ENCODE data around the gene MACF1. TPM values are rescaled to one million over a fixed set of nuclear protein-coding genes. Genes with fewer than 3 reads are reported as not detected.

Gene MACF1
- total RNA-seq, 1 experiment from 2014 or later, result 190 TPM

- H2BK120ac ChIP-seq (ENCODE audit: low read depth, low read length, poor library complexity, severe bottlenecking), result no peak overlapping the region
- no peak overlapping the region for H3T11ph ChIP-seq (ENCODE audit: low read length)
- H3K23me2 ChIP-seq (ENCODE audit: insufficient read length, low read depth, low read length, poor library complexity, severe bottlenecking), result no peaks in the 10 kb centered on the region
- no peaks in the 10 kb centered on the region for H3K27me3 ChIP-seq (ENCODE audit: insufficient read depth, low read length)
- H3K4me2 ChIP-seq (ENCODE audit: insufficient read depth, insufficient read length, low read length), result no peak overlapping the region
- no peak overlapping the region for H3K14ac ChIP-seq (ENCODE audit: insufficient read depth, low read length)
- H3K4me1 ChIP-seq (ENCODE audit: insufficient read depth, low read length), result 0 out of 2 replicates have a peak, but pooled peaks cover 4% of the 10 kb centered on the region
- no peak overlapping the region for H4K91ac ChIP-seq (ENCODE audit: insufficient read length, low read depth, low read length)
- no peak overlapping the region for H4K8ac ChIP-seq (replicated peaks; ENCODE audit: insufficient read length, low read depth, low read length)
- TF ChIP-seq CTCF (conservative IDR thresholded peaks at IDR 0.05), result no peak
- H3K79me2 ChIP-seq (ENCODE audit: insufficient read depth, low read length), result no peaks in the 10 kb centered on the region
- H3K4ac ChIP-seq (ENCODE audit: low read depth, low read length), result no peak overlapping the region
- no peak overlapping the region for H4K5ac ChIP-seq (ENCODE audit: insufficient read length, low read depth, low read length)
- no peak overlapping the region for H3K23ac ChIP-seq (ENCODE audit: insufficient read length, low read depth, low read length)
- no peaks in the 10 kb centered on the region for H4K20me1 ChIP-seq (ENCODE audit: control insufficient read depth, insufficient read depth, insufficient read length)
- no peak overlapping the region for H3K18ac ChIP-seq (ENCODE audit: insufficient read length, low read depth, low read length)
- H3K79me1 ChIP-seq (ENCODE audit: insufficient read depth, low read depth, low read length, poor library complexity, severe bottlenecking), result no peaks in the 10 kb centered on the region
- Mint-ChIP-seq H3K27ac (no peak overlapping the region; a peak in 1 of 7 replicates), H3K9me3 (no peaks in the 10 kb centered on the region), H3K27me3 (ENCODE audit: low read depth) (no peaks in the 10 kb centered on the region), H3K4me3 (no peak overlapping the region), H3K4me1 (peaks cover 10 to 11% of the 10 kb centered on the region in 2 experiments), H3K36me3 (ENCODE audit: insufficient read depth in 1 of 3, low read depth in 3 of 3) (peaks cover 19 to 65% (median 62%) of the 10 kb centered on the region in 3 experiments)
- H3K9ac ChIP-seq (ENCODE audit: extremely low read depth, insufficient read length, low read length), result no peak overlapping the region
- no peak overlapping the region for H2AK5ac ChIP-seq (ENCODE audit: insufficient read length, low read length)
- H2BK12ac ChIP-seq (ENCODE audit: insufficient read length, low read depth, low read length), result no peak overlapping the region
- no peak overlapping the region for H2BK20ac ChIP-seq (ENCODE audit: low read depth, low read length, poor library complexity, severe bottlenecking)
- H3K56ac ChIP-seq (ENCODE audit: insufficient read length, low read depth, low read length), result no peak overlapping the region
- H3K9me3 ChIP-seq (ENCODE audit: control insufficient read depth, low read depth, low read length), result no peaks in the 10 kb centered on the region
- DNase-seq, result no peak
- H2BK15ac ChIP-seq (ENCODE audit: low read depth, low read length), result no peak overlapping the region
- H2AFZ ChIP-seq (ENCODE audit: low read length), result no peak overlapping the region
- H2BK5ac ChIP-seq (ENCODE audit: insufficient read length, low read length), result no peak overlapping the region
- no peak overlapping the region for H3K27ac ChIP-seq (ENCODE audit: insufficient read length, low read depth, low read length)
Observed at GRCh38 chr1:39372105-39372504, 167.6 kb downstream of the MACF1 start.
